Left colon (tissue), 2 donors: ENCODE results near the gene NPIPA7. TPM values are rescaled to one million over a fixed set of nuclear protein-coding genes. Genes with fewer than 3 reads are reported as not detected.
"Not testable (repeated sequence)": the region's sequence is repeated elsewhere in the genome, so short reads cannot be mapped to it uniquely, and the experiment has no call there.

Experiments used
- ATAC-seq: fragments of 200-7000 bp; cut with Tn5 transposase; one replicate; pipeline ENCODE4 v1.9.1; 2020; ENCODE audit warnings: mild to moderate bottlenecking, moderate library complexity
- DNase-seq, 2 donors: peaks; one replicate each; pipeline ENCODE4 v3.0.0-alpha.2; 2020
- intact Hi-C, 2 donors: fragments of 100-400 bp; cut with DNase I in 1 of 2; cut with micrococcal nuclease in 1 of 2; formaldehyde crosslinking; loops; one replicate each; pipeline versions ENCODE4 v1.11.2 to v1.14.0; 2022; cut with DNase I, micrococcal nuclease
- microRNA-seq, 2 donors: library from miRNA; unstranded; fragments of <30 nt; microRNA quantifications; one replicate each; pipeline versions ENCODE4 v1.1.0 to v1.2.0, GENCODE V29; 2020
- total RNA-seq, 2 donors: library from RNA; stranded (reverse); fragmentation: NEBNext Ultra II Directional; extraction: Animal tissue kit (Norgen Biotek cat#: 25700); gene quantifications; one replicate each; pipeline ENCODE4 v1.2.1, GENCODE V29; 2021
- donor health status: DM: no; HTN: no; CAD: no.
- donor health status: DM: yes; HTN: yes; CAD: no.

NPIPA7 gene
- total RNA-seq, 2 donors from 2014 or later = 1.4 to 3.6 TPM

DNA sequence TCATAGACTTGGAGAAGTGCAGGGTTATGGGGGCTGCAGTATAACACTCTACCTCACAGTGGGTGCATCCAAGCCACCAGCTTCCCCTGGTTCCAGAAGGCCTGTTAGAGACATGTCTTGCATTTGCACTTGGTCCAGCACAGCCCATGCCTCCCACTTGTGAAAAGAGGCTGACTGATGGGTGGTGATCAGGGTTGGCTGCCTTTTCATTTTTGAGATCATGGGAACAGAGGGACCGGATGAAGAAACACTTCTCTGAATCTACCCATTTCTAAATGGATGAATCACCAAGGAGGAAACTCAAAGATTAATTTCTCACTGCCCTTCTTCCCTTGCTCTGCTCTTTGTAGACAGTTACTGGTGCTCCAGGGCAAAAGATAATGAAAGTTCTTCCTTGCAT, 34.8 kb downstream of the NPIPA7 start:
- DNase-seq, intact Hi-C loops, ATAC-seq: not testable (repeated sequence)

DNA sequence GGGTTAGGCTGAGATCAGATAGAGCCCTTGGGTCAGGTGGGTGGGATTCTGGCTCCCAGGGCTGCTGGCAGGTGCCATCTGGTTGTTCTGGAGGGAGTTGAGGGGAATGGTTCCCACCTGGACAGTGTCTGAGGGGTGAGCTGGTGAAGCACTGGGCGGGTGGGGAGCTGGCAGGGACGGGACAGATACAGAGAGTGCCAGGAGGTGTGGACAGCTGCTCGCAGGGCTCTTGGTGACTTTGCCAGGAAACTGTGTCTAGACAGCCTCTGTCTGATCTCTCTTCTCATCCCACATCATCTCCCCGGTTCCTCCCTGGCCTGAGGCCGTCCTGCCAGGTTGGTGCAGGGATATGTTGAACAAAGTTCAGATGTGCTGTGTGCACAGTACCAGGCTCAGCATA, 38.1 kb downstream of the NPIPA7 start:
- intact Hi-C loops, DNase-seq, ATAC-seq: not testable (repeated sequence)

DNA sequence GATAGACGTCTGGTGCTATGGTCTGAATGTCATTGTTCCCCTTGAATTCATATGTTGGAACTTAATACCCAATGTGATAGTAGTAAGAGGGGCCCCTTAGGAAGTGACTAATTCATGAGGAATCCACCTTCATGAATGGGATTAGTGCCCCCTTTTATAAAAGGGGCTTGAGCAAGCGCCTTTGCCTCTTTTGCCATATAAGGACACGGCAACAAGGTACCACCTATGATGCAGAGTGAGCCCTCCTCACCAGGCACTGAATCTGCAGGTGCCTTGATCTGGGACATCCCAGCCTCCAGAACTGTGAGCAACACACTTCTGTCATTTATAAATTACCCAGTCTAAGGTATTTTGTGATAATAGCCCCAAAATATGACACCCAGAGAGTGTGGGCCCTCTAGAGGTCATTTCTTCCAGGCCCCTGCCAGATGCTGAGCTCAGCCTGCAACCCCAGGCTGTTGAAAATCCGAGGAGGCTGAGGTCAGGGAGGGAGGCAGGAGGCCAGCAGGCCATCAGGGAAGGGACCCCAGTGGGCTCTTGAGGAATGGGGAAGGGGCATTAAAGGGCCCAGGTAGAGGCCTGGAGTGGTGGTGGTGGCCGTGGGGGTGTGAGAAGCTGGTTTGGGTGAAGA, 39.1 kb downstream of the NPIPA7 start:
- DNase-seq, ATAC-seq, intact Hi-C loops: not testable (repeated sequence)

DNA sequence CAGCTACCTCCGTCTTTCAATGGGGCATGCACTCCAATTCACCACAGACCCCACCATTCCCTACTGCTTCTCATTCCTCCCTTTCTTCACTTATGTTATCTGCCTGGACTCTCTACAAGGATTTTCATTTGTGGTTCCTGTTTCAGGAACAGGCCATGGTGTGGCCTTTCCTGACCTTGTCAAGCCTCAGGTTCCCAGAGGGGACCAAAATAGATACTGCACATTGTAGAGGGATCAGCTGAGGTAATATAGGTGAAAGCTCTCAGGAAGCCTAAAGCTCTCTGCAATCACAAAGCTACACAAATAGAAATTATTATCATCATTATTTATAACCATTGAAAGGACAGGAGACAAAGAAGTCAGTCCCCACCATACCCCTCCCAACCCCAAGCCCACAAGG, 41.6 kb downstream of the NPIPA7 start:
- DNase-seq, intact Hi-C loops, ATAC-seq: not testable (repeated sequence)

DNA sequence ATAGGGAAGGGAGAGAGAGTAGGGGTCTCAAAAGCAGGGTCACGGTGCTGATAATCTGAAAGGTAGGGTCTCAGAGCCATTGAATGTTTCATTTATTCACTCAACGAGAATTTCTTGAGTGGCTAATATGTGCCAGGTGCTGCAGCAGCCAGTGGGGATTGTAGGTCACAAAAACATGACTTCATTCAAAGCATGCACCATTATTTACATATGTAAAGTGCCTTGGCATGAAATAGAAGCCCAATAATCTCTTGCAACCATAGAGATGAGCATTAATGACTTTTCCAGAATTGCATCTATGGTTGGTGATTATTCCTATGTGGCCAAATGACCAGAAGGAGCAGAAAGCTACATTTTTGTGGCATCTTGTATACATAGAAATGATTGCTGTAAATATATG, 46.2 kb downstream of the NPIPA7 start:
- DNase-seq, ATAC-seq, intact Hi-C loops: not testable (repeated sequence)

DNA sequence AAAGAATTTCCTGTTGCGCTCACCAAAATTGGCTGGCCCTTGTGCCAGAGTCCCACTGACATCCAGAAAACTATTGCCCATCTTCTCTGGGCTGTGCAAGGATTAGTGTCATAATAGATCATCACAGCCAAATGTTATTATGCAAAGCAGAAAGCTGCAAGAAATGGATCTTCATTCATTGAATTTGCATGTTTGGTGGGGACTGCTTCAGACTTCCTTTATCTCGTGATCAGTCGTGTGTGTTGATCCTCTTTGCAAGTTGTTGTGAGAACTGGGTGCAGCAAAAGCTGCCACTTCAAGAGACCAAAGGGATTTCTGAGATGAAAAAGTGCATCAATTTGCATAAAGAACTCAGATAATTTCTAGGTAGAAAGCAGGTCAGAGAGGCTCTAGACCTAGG, 52.2 kb downstream of the NPIPA7 start:
- intact Hi-C loops, DNase-seq, ATAC-seq: not testable (repeated sequence)

DNA sequence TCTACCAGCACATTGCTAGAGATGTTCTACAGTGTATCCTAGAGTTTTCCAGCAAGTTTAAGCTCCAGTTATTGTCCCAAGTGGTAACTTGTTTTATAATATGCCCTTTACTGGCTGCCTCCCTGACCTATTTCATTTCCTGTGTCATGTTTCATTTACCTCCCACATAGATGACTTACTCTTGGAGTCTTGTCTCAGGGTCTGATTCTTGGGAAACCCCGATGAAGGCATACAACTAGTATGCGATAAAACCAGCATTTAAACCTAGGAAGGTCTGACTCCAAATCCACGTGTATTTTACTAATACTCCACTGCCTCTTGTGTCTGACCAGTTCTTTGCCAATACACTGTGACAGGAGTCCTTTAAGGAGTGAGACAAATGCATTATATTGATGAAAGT, 55.8 kb downstream of the NPIPA7 start:
- DNase-seq, intact Hi-C loops, ATAC-seq: not testable (repeated sequence)

DNA sequence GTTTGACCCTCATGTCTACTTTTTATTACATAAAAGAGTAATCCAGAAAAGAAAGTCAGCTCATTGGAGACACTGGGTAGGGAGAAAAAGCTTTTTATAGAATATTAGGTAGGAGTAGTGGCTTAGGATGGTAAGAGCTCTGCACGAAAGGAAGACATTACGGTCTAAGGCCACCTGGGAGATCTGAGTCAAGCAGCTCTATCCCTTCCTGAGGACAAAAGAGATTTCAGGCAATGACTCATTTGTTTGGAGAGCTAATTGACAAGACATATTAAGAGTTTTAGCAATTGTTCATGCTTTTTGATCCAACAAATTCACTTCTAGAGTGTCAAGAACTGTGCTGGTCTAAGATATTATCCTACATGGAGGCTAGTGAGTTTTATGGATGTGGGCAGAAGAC, 62.5 kb downstream of the NPIPA7 start:
- not testable (repeated sequence) for ATAC-seq, DNase-seq

More for the DNA sequence above, 62.5 kb downstream of the NPIPA7 start:
- intact Hi-C loops = not testable (repeated sequence)

Small RNA genes lying within 50 kb of the gene (microRNA-seq; reads per million reads assigned to microRNA genes)
- 0 reads per million in 2 donors for gene MIR6511A3
- 0 reads per million in 2 donors for gene MIR6770-2

Other genes starting within 250 kb of the NPIPA7 start
- gene ABCC6, start 155.6 kb upstream of the NPIPA7 start, total RNA-seq = 10 to 100 TPM; 20.2 to 27.8 TPM
- 10 to 100 TPM; 29.8 to 49.3 TPM for gene NOMO3, start 146.6 kb upstream of the NPIPA7 start, total RNA-seq